Endodermal cell (in vitro differentiated cells): ENCODE results near the gene CD34. TPM values are rescaled to one million over a fixed set of nuclear protein-coding genes. Genes with fewer than 3 reads are reported as not detected.
A peak's percentile ranks its signal among the peaks of the same experiment; 100 is the strongest.

Experiments
- DNase-seq: peaks from one replicate; pipeline ENCODE4 v3.0.0-alpha.2; 2017
- H3K27ac ChIP-seq: 2 replicates; pipeline ENCODE4 v1.5.1; 2013; ENCODE audit warnings: mild to moderate bottlenecking, low read depth, low read length, moderate library complexity
- H3K27me3 ChIP-seq: 2 replicates; pipeline ENCODE4 v1.6.1; 2013; ENCODE audit warnings: mild to moderate bottlenecking, low read length, moderate library complexity; ENCODE audit not compliant: insufficient read depth, control insufficient read depth, poor library complexity, severe bottlenecking
- H3K36me3 ChIP-seq: 2 replicates; pipeline ENCODE4 v1.7.0; 2013; ENCODE audit warnings: mild to moderate bottlenecking, low read length, moderate library complexity; ENCODE audit not compliant: control insufficient read depth, insufficient read depth
- H3K4me1 ChIP-seq: one replicate; pipeline ENCODE4 v1.7.0; 2013; ENCODE audit warnings: low read length; ENCODE audit not compliant: control insufficient read depth, insufficient read depth
- H3K4me3 ChIP-seq: 2 replicates; pipeline ENCODE4 v1.5.1; 2013; ENCODE audit warnings: mild to moderate bottlenecking, low read length, moderate library complexity
- H3K9ac ChIP-seq: 2 replicates; pipeline ENCODE4 v1.6.1; 2013; ENCODE audit warnings: mild to moderate bottlenecking, low read length, moderate library complexity; ENCODE audit not compliant: poor library complexity, severe bottlenecking; ENCODE audit errors: extremely low read depth
- H3K9me3 ChIP-seq: 2 replicates; pipeline ENCODE4 v1.6.1; 2013; ENCODE audit warnings: mild to moderate bottlenecking, low read length, moderate library complexity; ENCODE audit not compliant: control insufficient read depth
- H3K27ac Mint-ChIP-seq: 2 replicates; pipeline ENCODE4 v1.8.0; 2020; ENCODE audit warnings: mixed read lengths
- H3K27me3 Mint-ChIP-seq: 2 replicates; pipeline ENCODE4 v1.8.0; 2021; ENCODE audit warnings: mild to moderate bottlenecking, mixed read lengths; ENCODE audit not compliant: insufficient read depth
- H3K36me3 Mint-ChIP-seq: 2 replicates; pipeline ENCODE4 v1.8.0; 2020; ENCODE audit warnings: low read depth, mixed read lengths
- H3K4me1 Mint-ChIP-seq: 2 replicates; pipeline ENCODE4 v1.8.0; 2020; ENCODE audit warnings: mixed read lengths
- H3K4me3 Mint-ChIP-seq: 2 replicates; pipeline ENCODE4 v1.8.0; 2020; ENCODE audit warnings: mild to moderate bottlenecking, moderate library complexity, mixed read lengths
- H3K9me3 Mint-ChIP-seq: 2 replicates; pipeline ENCODE4 v1.8.0; 2020; ENCODE audit warnings: mild to moderate bottlenecking, mixed read lengths
- WGBS, 2 experiments: methylation state at CpG; one replicate each; pipeline versions ENCODE4 v1.1.5 to v1.1.7; 2013; ENCODE audit warnings: missing lambda C conversion rate in 2 of 2, mixed read lengths in 1 of 2; ENCODE audit not compliant: insufficient coverage in 1 of 2, insufficient read length in 1 of 2; 5-methylcytosine and 5-hydroxymethylcytosine counted together
- total RNA-seq, 2 donors: library from RNA; stranded (reverse); fragmentation: NEBNext Ultra II Directional in 1 of 2; extraction: Animal tissue kit (Norgen Biotek cat#: 25700) in 1 of 2; gene quantifications; 2 replicates in 1 of 2; 3 replicates in 1 of 2; pipeline ENCODE4 v1.2.1, GENCODE V29; 2021
- TF ChIP-seq, protein P1 (sequence below): fragments of 200-600 bp; sonication (generic); conservative IDR thresholded peaks from 2 replicates; pipeline ENCODE4 v1.5.0; 2021; ENCODE audit warnings: antibody characterized with exemption, mild to moderate bottlenecking

CD34 gene
- total RNA-seq, 2 donors from 2014 or later: 1.6 to 6.9 TPM

GRCh38 chr1:207959141-207959825 lies 48.4 kb upstream of the CD34 start:
- H3K27me3 Mint-ChIP-seq: peaks cover 84% of the 10 kb centered on the region
- H3K27ac Mint-ChIP-seq: no peak overlapping the region
- Histone ChIP-seq H3K4me3 (peak overlapping the region; percentile 56), H3K27me3 (peaks cover 69% of the 10 kb centered on the region), H3K9me3 (peaks cover 26% of the 10 kb centered on the region), H3K27ac (no peak overlapping the region), H3K36me3 (no peaks in the 10 kb centered on the region), H3K9ac (no peak overlapping the region), H3K4me1 (no peaks in the 10 kb centered on the region)
- TF ChIP-seq, protein P1, sequence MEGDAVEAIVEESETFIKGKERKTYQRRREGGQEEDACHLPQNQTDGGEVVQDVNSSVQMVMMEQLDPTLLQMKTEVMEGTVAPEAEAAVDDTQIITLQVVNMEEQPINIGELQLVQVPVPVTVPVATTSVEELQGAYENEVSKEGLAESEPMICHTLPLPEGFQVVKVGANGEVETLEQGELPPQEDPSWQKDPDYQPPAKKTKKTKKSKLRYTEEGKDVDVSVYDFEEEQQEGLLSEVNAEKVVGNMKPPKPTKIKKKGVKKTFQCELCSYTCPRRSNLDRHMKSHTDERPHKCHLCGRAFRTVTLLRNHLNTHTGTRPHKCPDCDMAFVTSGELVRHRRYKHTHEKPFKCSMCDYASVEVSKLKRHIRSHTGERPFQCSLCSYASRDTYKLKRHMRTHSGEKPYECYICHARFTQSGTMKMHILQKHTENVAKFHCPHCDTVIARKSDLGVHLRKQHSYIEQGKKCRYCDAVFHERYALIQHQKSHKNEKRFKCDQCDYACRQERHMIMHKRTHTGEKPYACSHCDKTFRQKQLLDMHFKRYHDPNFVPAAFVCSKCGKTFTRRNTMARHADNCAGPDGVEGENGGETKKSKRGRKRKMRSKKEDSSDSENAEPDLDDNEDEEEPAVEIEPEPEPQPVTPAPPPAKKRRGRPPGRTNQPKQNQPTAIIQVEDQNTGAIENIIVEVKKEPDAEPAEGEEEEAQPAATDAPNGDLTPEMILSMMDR: no peak
- peaks cover 5% of the 10 kb centered on the region for H3K36me3 Mint-ChIP-seq
- DNase-seq: peak; percentile 81
- WGBS, 2 experiments: 7 to 10% methylated on average over 17 to 76 of the region's 76 CpGs
- peaks cover 19% of the 10 kb centered on the region for H3K9me3 Mint-ChIP-seq
- peaks cover 7% of the 10 kb centered on the region for H3K4me1 Mint-ChIP-seq
- H3K4me3 Mint-ChIP-seq: peak overlapping the region; percentile 53

DNA sequence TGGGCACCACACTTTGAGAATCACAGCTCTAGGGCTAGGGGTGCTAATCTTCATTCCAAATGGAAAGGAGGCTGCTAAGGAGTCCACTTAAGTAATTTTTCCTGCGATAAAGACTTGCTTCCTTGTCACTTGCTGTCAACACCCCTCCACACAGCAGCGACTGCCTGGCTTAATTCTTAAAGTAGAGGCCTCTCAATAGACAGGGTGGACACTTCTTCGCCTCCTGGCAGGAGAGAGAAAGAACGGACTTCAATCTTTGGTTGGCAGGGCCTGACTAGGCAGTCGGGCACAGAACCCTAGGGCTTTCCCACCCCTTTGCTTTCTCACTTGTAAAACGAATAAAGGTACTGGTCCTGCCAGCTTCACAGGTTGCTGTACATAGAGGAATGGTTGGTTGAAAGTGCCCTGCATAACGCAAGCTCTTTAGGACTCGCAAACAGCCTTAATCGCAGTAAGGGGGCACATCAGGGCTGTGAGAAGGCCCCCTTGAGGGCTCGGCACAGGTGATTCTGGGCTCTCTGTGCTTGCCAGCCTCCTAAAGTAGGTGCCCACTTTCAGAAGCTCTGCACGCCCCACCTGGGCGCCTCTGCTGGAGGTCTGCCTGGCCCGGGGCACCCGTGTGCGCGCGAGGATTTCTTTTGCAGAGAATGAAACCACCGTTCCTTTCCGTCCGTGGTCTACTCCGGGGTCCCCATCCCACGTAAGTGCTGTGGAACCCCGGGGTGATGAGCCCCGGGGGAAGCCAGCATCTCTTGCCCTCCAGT lies 47.6 kb upstream of the CD34 start:
- Mint-ChIP-seq H3K36me3 (peaks cover 5% of the 10 kb centered on the region), H3K9me3 (peaks cover 22% of the 10 kb centered on the region), H3K27ac (no peak overlapping the region), H3K4me3 (peak overlapping the region; percentile 53), H3K27me3 (peaks cover 80% of the 10 kb centered on the region), H3K4me1 (peaks cover 7% of the 10 kb centered on the region)
- H3K4me1 ChIP-seq: no peaks in the 10 kb centered on the region
- H3K9ac ChIP-seq: no peak overlapping the region
- no peak for DNase-seq
- peak overlapping the region; percentile 56 for H3K4me3 ChIP-seq
- H3K9me3 ChIP-seq: peaks cover 33% of the 10 kb centered on the region
- H3K27me3 ChIP-seq: peaks cover 65% of the 10 kb centered on the region
- TF ChIP-seq, protein P1: no peak
- H3K36me3 ChIP-seq: no peaks in the 10 kb centered on the region
- H3K27ac ChIP-seq: no peak overlapping the region
- 64 to 96% methylated on average over 9 to 24 of the region's 24 CpGs for WGBS, 2 experiments

DNA sequence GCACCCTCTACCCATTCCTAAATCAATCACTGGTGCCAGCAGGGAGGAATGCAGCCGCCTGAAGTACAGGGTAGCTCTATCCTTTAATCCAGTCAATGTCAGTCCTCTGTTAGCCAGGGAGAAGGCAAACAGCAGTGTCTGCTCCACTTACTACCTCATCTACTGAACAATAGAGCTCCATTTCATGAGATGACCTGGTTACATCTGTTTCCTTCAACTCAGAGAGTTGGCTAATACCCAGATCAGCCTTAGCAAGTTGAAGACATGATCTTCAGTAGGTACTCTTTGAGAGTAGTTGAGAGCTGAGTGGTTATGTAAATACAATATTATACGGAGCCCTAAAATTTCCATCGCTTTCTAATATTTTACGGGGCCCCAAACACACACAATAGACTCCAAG lies 46.1 kb upstream of the CD34 start:
- Mint-ChIP-seq H3K36me3 (peaks cover 5% of the 10 kb centered on the region), H3K27me3 (peaks cover 73% of the 10 kb centered on the region), H3K4me1 (peaks cover 9% of the 10 kb centered on the region), H3K27ac (no peak overlapping the region), H3K4me3 (no peak overlapping the region), H3K9me3 (peaks cover 22% of the 10 kb centered on the region)
- peaks cover 57% of the 10 kb centered on the region for H3K27me3 ChIP-seq
- H3K9ac ChIP-seq: no peak overlapping the region
- H3K4me1 ChIP-seq: peaks cover 3% of the 10 kb centered on the region
- TF ChIP-seq, protein P1: no peak
- peaks cover 33% of the 10 kb centered on the region for H3K9me3 ChIP-seq
- no peaks in the 10 kb centered on the region for H3K36me3 ChIP-seq
- WGBS, 2 experiments: 79 to 80% methylated on average over 2 to 4 of the region's 4 CpGs
- DNase-seq: no peak
- H3K27ac ChIP-seq: no peak overlapping the region
- no peak overlapping the region for H3K4me3 ChIP-seq
